Muscle layer of duodenum (tissue), 2 donors: ENCODE data around the gene ERC1.

Source experiments
- H3K27ac ChIP-seq: one replicate; pipeline ENCODE4 v1.7.0; 2013; ENCODE audit warnings: mild to moderate bottlenecking, low read length
- H3K27me3 ChIP-seq: one replicate; pipeline ENCODE4 v1.7.0; 2013; ENCODE audit warnings: low read depth, mild to moderate bottlenecking, control low read depth, low read length
- H3K36me3 ChIP-seq, 2 donors: one replicate each; pipeline ENCODE4 v1.7.0; 2013; ENCODE audit warnings: low read length in 2 of 2, control low read depth in 1 of 2, mild to moderate bottlenecking in 1 of 2; ENCODE audit not compliant: insufficient read depth in 2 of 2, control insufficient read depth in 1 of 2
- H3K4me1 ChIP-seq, 2 donors: one replicate each; pipeline ENCODE4 v1.7.0; 2013; ENCODE audit warnings: low read length in 2 of 2, mild to moderate bottlenecking in 2 of 2, control low read depth in 1 of 2, moderate library complexity in 1 of 2; ENCODE audit not compliant: insufficient read depth in 2 of 2, control insufficient read depth in 1 of 2
- H3K4me3 ChIP-seq, 2 donors: one replicate each; pipeline ENCODE4 v1.7.0; 2013; ENCODE audit warnings: low read length in 2 of 2, low read depth in 1 of 2, mild to moderate bottlenecking in 1 of 2
- H3K9me3 ChIP-seq, 2 donors: one replicate each; pipeline ENCODE4 v1.7.0; 2013; ENCODE audit warnings: low read length in 2 of 2, control low read depth in 1 of 2, mild to moderate bottlenecking in 1 of 2; ENCODE audit not compliant: control insufficient read depth in 1 of 2
- donor health status: healthy.

The ERC1 gene

DNA sequence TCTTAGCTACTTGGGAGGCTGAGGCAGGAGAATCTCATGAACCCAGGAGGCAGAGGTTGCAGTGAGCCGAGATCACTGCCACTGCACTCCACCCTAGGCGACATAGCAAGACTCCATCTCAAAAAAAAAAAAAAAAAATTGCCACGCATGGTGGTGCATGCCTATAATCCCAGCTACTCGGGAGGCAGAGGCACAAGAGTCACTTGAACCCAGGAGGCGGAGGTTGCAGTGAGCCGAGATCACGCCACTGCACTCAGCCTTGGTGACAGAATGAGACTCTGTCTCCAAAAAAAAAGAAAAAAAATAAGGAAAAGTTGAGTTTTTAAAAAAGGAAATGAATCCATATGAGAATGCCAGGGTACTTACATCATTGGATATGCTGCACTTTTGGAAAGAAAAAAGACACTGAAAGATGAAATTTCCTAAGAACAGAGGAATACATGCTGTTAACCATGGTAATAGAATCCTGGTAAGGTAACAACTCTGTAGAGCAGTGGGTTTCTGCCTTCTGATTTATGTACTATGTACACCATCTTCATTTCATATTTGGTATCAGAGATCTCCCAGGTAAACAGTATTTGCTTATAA is 222.7 kb downstream of the ERC1 start:
- no peaks in the 10 kb centered on the region for H3K9me3 ChIP-seq
- peaks cover 15 to 19% of the 10 kb centered on the region in 2 donors for H3K4me1 ChIP-seq
- H3K27ac ChIP-seq, result no peak overlapping the region
- no peaks in the 10 kb centered on the region for H3K27me3 ChIP-seq
- H3K4me3 ChIP-seq, result no peak overlapping the region
- no peaks in the 10 kb centered on the region for H3K36me3 ChIP-seq

- no peaks in the 10 kb centered on the region for H3K27me3 ChIP-seq
- no peak overlapping the region for H3K27ac ChIP-seq
- no peaks in the 10 kb centered on the region for H3K9me3 ChIP-seq
- H3K4me3 ChIP-seq, result no peak overlapping the region
- peaks cover 25 to 37% of the 10 kb centered on the region in 2 donors for H3K4me1 ChIP-seq
- H3K36me3 ChIP-seq, result no peaks in the 10 kb centered on the region
Observed at GRCh38 chr12:1216560-1216959, 225.5 kb downstream of the ERC1 start.

DNA sequence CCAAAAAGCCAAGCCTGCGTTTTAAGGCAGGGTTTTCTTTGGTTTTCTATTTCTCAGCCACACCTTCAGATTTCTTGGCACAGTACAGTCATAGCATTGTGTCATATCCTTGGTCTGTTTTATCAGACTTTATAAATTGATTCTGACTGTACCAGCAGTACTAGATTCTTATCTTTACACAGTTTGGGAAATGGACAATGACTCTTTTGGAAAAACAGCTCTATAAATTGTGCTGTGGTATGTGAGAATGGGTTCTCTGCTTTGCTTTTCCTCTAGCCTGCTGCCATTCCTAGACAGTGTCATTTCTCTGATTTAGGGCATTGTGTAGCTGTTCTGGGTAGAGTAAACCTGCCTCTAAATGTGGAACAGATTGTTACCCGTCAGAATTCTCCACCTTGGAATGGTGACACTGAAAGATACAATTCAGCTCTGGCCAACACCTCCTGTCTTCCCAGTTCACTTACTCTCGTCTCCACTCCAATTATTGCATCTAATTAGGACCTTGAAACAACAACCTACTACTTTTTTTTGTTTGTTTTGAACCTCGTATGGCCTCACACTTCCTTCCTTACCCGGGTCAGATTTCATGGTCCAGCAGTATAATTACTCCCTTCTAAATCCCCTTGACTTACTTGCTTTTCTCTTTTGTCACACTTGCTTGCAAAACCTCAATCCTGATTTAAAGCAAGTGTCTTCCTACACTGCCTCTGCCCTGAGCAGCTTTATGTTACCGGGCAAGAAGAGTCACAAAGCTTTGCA is 226.3 kb downstream of the ERC1 start:
- Histone ChIP-seq H3K4me3 (no peak overlapping the region), H3K4me1 (peaks cover 25 to 37% of the 10 kb centered on the region in 2 donors), H3K36me3 (no peaks in the 10 kb centered on the region), H3K27me3 (no peaks in the 10 kb centered on the region), H3K27ac (no peak overlapping the region), H3K9me3 (no peaks in the 10 kb centered on the region)

GRCh38 chr12:1218369-1218768 is 227.3 kb downstream of the ERC1 start:
- Histone ChIP-seq H3K4me1 (peaks cover 25 to 37% of the 10 kb centered on the region in 2 donors), H3K36me3 (no peaks in the 10 kb centered on the region), H3K27me3 (no peaks in the 10 kb centered on the region), H3K9me3 (no peaks in the 10 kb centered on the region), H3K4me3 (no peak overlapping the region), H3K27ac (no peak overlapping the region)

- no peaks in the 10 kb centered on the region for H3K27me3 ChIP-seq
- H3K4me1 ChIP-seq, result peaks cover 25 to 37% of the 10 kb centered on the region in 2 donors
- H3K36me3 ChIP-seq, result no peaks in the 10 kb centered on the region
- H3K27ac ChIP-seq, result no peak overlapping the region
- no peaks in the 10 kb centered on the region for H3K9me3 ChIP-seq
- H3K4me3 ChIP-seq, result no peak overlapping the region
Observed at GRCh38 chr12:1220127-1221092, 229.4 kb downstream of the ERC1 start.

- no peak overlapping the region for H3K27ac ChIP-seq
- no peaks in the 10 kb centered on the region for H3K36me3 ChIP-seq
Observed at GRCh38 chr12:1222858-1223639, 232.0 kb downstream of the ERC1 start.

DNA sequence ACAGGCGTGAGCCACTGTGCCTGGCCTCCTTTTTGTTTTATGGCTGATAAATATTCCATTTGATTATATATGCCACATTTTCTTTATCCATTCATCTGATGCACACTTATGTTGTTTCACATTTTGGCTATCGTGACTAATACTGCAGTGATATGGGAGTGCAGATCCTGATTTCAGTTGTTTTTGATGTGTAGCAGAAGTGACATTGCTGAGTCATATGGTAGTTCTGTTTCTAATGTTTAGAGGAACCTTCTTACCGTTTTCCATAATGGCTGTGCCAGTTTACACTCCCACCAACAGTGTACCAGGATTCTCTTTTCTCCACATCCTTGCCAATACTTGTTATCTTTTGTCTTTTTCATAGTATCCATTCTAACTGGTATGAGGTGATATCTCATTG is 235.9 kb downstream of the ERC1 start:
- H3K27me3 ChIP-seq, result no peaks in the 10 kb centered on the region
- H3K4me3 ChIP-seq, result no peak overlapping the region
- no peaks in the 10 kb centered on the region for H3K36me3 ChIP-seq
- H3K27ac ChIP-seq, result no peak overlapping the region
- H3K4me1 ChIP-seq, result no peaks in the 10 kb centered on the region
- H3K9me3 ChIP-seq, result no peaks in the 10 kb centered on the region

More at GRCh38 chr12:1222858-1223639, 232.0 kb downstream of the ERC1 start:
- peaks cover 11 to 22% of the 10 kb centered on the region in 2 donors for H3K4me1 ChIP-seq
- H3K4me3 ChIP-seq, result no peak overlapping the region
- no peaks in the 10 kb centered on the region for H3K9me3 ChIP-seq
- H3K27me3 ChIP-seq, result no peaks in the 10 kb centered on the region

DNA sequence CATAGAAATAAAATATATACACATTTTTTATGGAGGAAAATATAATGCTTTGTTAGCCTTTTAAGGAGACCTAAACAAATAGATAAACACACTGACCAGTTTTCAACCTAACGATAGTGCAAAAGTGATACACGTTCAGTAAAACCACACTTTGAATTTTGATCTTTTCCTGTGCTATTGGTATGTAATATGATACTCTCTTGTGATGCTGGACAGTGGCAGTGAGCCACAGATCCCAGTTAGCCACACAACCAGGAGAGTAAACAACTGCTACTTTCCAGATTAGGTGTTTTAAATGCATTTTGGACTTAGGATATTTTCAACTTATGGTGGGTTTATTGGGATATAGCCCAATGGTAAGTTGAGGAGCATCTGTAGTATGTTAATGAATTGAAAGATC is 243.1 kb downstream of the ERC1 start:
- Histone ChIP-seq H3K4me1 (no peaks in the 10 kb centered on the region), H3K27me3 (no peaks in the 10 kb centered on the region), H3K4me3 (no peak overlapping the region), H3K36me3 (peaks cover 0 to 17% of the 10 kb centered on the region in 2 donors), H3K27ac (no peak overlapping the region), H3K9me3 (no peaks in the 10 kb centered on the region)

- H3K27me3 ChIP-seq, result no peaks in the 10 kb centered on the region
- no peak overlapping the region for H3K4me3 ChIP-seq
- H3K9me3 ChIP-seq, result no peaks in the 10 kb centered on the region
- peaks cover 0 to 11% of the 10 kb centered on the region in 2 donors for H3K4me1 ChIP-seq
- H3K36me3 ChIP-seq, result no peaks in the 10 kb centered on the region
- no peak overlapping the region for H3K27ac ChIP-seq
Observed at GRCh38 chr12:1246637-1247036, 255.6 kb downstream of the ERC1 start.

DNA sequence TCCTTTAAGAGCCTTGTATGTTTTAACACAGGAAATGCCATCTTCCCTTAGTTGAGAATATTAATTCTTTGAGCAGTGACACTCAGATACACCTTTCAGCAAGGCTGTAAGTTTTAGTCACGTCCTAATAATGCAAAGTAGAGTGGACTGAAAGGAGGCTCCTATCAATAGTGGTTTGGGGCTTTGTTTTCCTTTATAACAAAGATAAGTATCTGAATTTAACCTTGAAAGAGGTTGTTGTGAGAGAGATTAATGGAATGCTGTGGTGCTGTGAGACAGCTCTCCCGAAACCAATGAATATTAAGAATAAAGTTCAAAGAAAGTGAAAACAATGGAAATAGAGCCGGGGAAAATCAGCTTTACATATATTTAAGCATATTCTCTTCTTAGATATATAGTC is 259.6 kb downstream of the ERC1 start:
- Histone ChIP-seq H3K4me1 (peaks cover 0 to 11% of the 10 kb centered on the region in 2 donors), H3K36me3 (no peaks in the 10 kb centered on the region), H3K27ac (no peak overlapping the region), H3K4me3 (no peak overlapping the region), H3K9me3 (no peaks in the 10 kb centered on the region), H3K27me3 (no peaks in the 10 kb centered on the region)
